Mucosa of descending colon (tissue), 3 donors: ENCODE data around the gene MNDA. TPM values are rescaled to one million over a fixed set of nuclear protein-coding genes. Genes with fewer than 3 reads are reported as not detected.

Experiments used
- ATAC-seq: fragments of 200-7000 bp; cut with Tn5 transposase; one replicate; pipeline ENCODE4 v1.9.1; 2020; ENCODE audit warnings: mild to moderate bottlenecking, moderate library complexity
- DNase-seq, 3 donors: peaks; one replicate each; pipeline ENCODE4 v3.0.0-alpha.2; 2020
- H3K36me3 ChIP-seq: fragments of 200-600 bp; one replicate; pipeline ENCODE4 v1.8.0; 2021; ENCODE audit warnings: low read depth, mild to moderate bottlenecking
- H3K4me1 ChIP-seq: fragments of 200-600 bp; one replicate; pipeline ENCODE4 v1.8.0; 2021; ENCODE audit warnings: low read depth, mild to moderate bottlenecking
- H3K4me3 ChIP-seq: fragments of 200-600 bp; one replicate; pipeline ENCODE4 v1.8.0; 2021; ENCODE audit warnings: mild to moderate bottlenecking
- H3K9me3 ChIP-seq: fragments of 200-600 bp; one replicate; pipeline ENCODE4 v1.8.0; 2021; ENCODE audit warnings: mild to moderate bottlenecking
- intact Hi-C, 2 donors: fragments of 100-400 bp; cut with DNase I in 1 of 2; cut with micrococcal nuclease in 1 of 2; formaldehyde crosslinking; loops; one replicate each; pipeline versions ENCODE4 v1.11.0 to v1.11.1; 2022; cut with DNase I, micrococcal nuclease
- total RNA-seq, 3 donors: library from RNA; stranded (reverse); fragmentation: NEBNext Ultra II Directional in 2 of 3; extraction: Animal tissue kit (Norgen Biotek cat#: 25700) in 2 of 3; gene quantifications; one replicate each; pipeline versions ENCODE4 v1.2.1 to v1.2.4, GENCODE V29; 2021 to 2023
- TF ChIP-seq, protein P1 (sequence below): fragments of 200-600 bp; IDR thresholded peaks from one replicate; pipeline ENCODE4 v1.8.0; 2022; ENCODE audit warnings: antibody characterized with exemption, mild to moderate bottlenecking
- donor health status: DM: no; HTN: no; CAD: no; lungs with moderate emphysema.
- donor health status: DM: no; HTN: no; CAD: no.
- donor health status: DM: no; HTN: yes; CAD: no.

The MNDA gene
- total RNA-seq, 3 donors from 2014 or later = 1.2 to 5.7 (median 3.8) TPM

DNA sequence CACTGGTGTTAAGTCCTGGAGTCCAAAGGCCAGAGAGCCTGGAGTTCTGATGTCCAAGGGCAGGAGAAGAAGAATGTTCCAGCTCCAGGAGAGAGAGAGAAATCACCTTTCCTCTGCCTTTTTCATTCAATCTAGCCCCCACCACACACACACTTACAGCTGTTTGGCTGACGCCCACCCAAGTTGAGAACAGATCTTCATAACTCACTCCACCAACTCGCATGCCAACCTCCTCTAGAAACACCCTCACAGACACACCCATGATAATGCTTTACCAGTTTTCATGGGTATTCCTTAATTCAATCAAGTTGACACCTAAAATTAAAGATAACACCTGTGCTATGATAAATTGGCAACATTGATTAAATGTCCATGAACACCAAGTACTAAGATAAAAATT lies 42.0 kb downstream of the MNDA start:
- no peak for DNase-seq
- intact Hi-C loops = no loop called here

DNA sequence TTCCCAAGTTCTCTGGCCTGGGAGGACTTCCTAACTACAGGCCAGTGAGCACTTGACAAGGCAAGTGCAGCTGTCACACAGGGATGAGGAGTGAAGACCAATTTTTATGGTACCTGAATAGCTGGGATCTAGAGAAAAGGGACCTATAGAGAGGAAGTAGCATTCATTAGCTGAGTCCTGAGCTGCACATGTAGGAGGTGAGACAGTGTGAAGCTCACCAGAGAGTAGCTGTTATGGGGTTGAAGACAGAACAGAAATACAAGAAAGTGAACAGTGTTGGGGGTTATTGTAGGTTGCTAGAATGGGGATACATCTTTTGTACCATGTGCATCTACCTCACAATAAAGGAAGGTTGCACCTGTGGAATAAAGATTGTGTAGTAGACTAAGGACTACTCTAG lies 62.5 kb downstream of the MNDA start:
- ATAC-seq (no peak), DNase-seq (no peak)
- Histone ChIP-seq H3K9me3 (no peaks in the 10 kb centered on the region), H3K36me3 (no peaks in the 10 kb centered on the region), H3K4me3 (no peak overlapping the region), H3K4me1 (no peaks in the 10 kb centered on the region)
- intact Hi-C loops = no loop called here
- TF ChIP-seq, protein P1, sequence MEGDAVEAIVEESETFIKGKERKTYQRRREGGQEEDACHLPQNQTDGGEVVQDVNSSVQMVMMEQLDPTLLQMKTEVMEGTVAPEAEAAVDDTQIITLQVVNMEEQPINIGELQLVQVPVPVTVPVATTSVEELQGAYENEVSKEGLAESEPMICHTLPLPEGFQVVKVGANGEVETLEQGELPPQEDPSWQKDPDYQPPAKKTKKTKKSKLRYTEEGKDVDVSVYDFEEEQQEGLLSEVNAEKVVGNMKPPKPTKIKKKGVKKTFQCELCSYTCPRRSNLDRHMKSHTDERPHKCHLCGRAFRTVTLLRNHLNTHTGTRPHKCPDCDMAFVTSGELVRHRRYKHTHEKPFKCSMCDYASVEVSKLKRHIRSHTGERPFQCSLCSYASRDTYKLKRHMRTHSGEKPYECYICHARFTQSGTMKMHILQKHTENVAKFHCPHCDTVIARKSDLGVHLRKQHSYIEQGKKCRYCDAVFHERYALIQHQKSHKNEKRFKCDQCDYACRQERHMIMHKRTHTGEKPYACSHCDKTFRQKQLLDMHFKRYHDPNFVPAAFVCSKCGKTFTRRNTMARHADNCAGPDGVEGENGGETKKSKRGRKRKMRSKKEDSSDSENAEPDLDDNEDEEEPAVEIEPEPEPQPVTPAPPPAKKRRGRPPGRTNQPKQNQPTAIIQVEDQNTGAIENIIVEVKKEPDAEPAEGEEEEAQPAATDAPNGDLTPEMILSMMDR = no peak

More for the DNA sequence above, 42.0 kb downstream of the MNDA start:
- TF ChIP-seq, protein P1 = no peak
- H3K9me3 ChIP-seq = no peaks in the 10 kb centered on the region
- H3K4me1 ChIP-seq = no peaks in the 10 kb centered on the region
- no peak for ATAC-seq
- no peak overlapping the region for H3K4me3 ChIP-seq
- no peaks in the 10 kb centered on the region for H3K36me3 ChIP-seq

DNA sequence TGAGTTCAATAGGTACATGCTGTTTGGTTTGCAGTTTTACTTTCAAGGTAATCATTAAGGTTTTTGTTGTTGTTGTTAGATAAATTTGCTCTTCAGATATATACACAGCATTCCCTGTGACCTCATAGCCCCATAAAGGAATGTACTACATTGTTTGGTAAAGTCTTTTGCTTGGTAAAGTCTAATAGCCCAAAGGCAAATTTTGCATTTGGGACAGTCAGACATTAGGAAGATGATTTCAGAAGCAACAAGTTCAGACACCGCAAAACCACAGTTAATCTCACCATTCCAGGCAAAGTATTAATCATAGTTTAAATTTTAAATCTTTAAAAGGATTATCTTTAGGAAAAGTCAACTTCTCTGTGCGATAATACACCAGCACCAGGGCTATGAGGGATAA lies 67.6 kb downstream of the MNDA start:
- ATAC-seq = no peak
- intact Hi-C loops = no loop called here
- no peak overlapping the region for H3K4me3 ChIP-seq
- peaks cover 2% of the 10 kb centered on the region for H3K9me3 ChIP-seq
- TF ChIP-seq, protein P1 = no peak
- no peaks in the 10 kb centered on the region for H3K36me3 ChIP-seq
- H3K4me1 ChIP-seq = no peaks in the 10 kb centered on the region
- DNase-seq = no peak

Other genes starting within 250 kb of the MNDA start
- not detected for gene OR10Z1, start 226.1 kb upstream of the MNDA start, total RNA-seq
- gene SPTA1, start 144.6 kb upstream of the MNDA start, total RNA-seq = under 1 TPM in 2 of 3 donors, not detected in 1; 0.24 to 0.41 TPM
- not detected for gene OR6K2, start 130.7 kb upstream of the MNDA start, total RNA-seq
- gene OR6K3, start 110.6 kb upstream of the MNDA start, total RNA-seq = not detected
- not detected for gene OR6K6, start 76.6 kb upstream of the MNDA start, total RNA-seq
- gene OR6N1, start 59.2 kb upstream of the MNDA start, total RNA-seq = not detected
- not detected for gene OR6N2, start 50.1 kb upstream of the MNDA start, total RNA-seq
- 1 to 10 TPM in 1 of 3 donors, under 1 TPM in 2; 0.87 to 2.0 (median 0.98) TPM for gene PYHIN1, start 100.2 kb downstream of the MNDA start, total RNA-seq
- 10 to 100 TPM; 14.4 to 37.9 (median 36.6) TPM for gene IFI16, start 178.6 kb downstream of the MNDA start, total RNA-seq
- 1 to 10 TPM in 1 of 3 donors, under 1 TPM in 2; 0.38 to 1.0 (median 0.61) TPM for gene AIM2, start 245.4 kb downstream of the MNDA start, total RNA-seq